Retinal pigment epithelial cell (primary cell): ENCODE data around the gene ZNF787.

Experiments
- DNase-seq: peaks from one replicate; pipeline ENCODE4 v3.0.0-alpha.2; 2010; ENCODE audit warnings: low read depth
- H3K4me3 ChIP-seq: 2 replicates; pipeline ENCODE4 v1.5.1; 2011; ENCODE audit warnings: mild to moderate bottlenecking, low read length, control low read depth, moderate library complexity
- CTCF ChIP-seq: conservative IDR thresholded peaks from 2 replicates; pipeline ENCODE4 v1.5.1; 2011; ENCODE audit warnings: low read depth, low read length, control low read depth, inconsistent platforms

ZNF787 gene

GRCh38 chr19:56144831-56145230 is 23.7 kb upstream of the ZNF787 start:
- TF ChIP-seq CTCF, result no peak
- no peak for DNase-seq
- no peak overlapping the region for H3K4me3 ChIP-seq

GRCh38 chr19:56144376-56144775 is 23.3 kb upstream of the ZNF787 start:
- TF ChIP-seq CTCF, result no peak
- no peak for DNase-seq

GRCh38 chr19:56142897-56143434 is 21.9 kb upstream of the ZNF787 start:
- no peak for DNase-seq
- no peak for TF ChIP-seq CTCF
- no peak overlapping the region for H3K4me3 ChIP-seq

More at GRCh38 chr19:56144376-56144775, 23.3 kb upstream of the ZNF787 start:
- H3K4me3 ChIP-seq, result no peak overlapping the region

GRCh38 chr19:56142087-56142787 is 21.1 kb upstream of the ZNF787 start:
- no peak for TF ChIP-seq CTCF
- no peak for DNase-seq
- H3K4me3 ChIP-seq, result peak overlapping the region; percentile 72

- H3K4me3 ChIP-seq, result peak overlapping the region; percentile 72
- no peak for DNase-seq
- TF ChIP-seq CTCF, result no peak
Observed at GRCh38 chr19:56141417-56141993, 20.4 kb upstream of the ZNF787 start.

- no peak for TF ChIP-seq CTCF
- peak within 1 kb of the TSS; percentile 72 for H3K4me3 ChIP-seq
- DNase-seq, result peak; percentile 98
Observed at GRCh38 chr19:56140583-56141416, 19.7 kb upstream of the ZNF787 start, which contains the start of gene ZNF444. Gene ZNF444 (plus strand): TSS chr19:56141287. CDS start chr19:56146912, 5,625 bp downstream.
